OCI-LY1 (cell line): ENCODE measurements around the gene THAP4.
"Not testable (repeated sequence)": the region's sequence is repeated elsewhere in the genome, so short reads cannot be mapped to it uniquely, and the experiment has no call there.

ENCODE experiments used
- H2AFZ ChIP-seq: fragments of 200-600 bp; sonication (generic), shearing (Covaris generic); 2 replicates; pipeline ENCODE4 v1.6.0; 2014; ENCODE audit warnings: antibody characterized with exemption, mild to moderate bottlenecking, low read length
- H3F3A ChIP-seq: fragments of 200-600 bp; sonication (generic), shearing (Covaris generic); 2 replicates; pipeline ENCODE4 v1.6.0; 2014; ENCODE audit warnings: mild to moderate bottlenecking, antibody characterized with exemption, low read length, moderate library complexity; ENCODE audit not compliant: insufficient read depth
- H3K27ac ChIP-seq: fragments of 200-600 bp; sonication (generic); 2 replicates; pipeline ENCODE4 v1.5.1; 2014; ENCODE audit warnings: low read length, mixed run types, mild to moderate bottlenecking, low read depth; ENCODE audit not compliant: poor library complexity, severe bottlenecking
- H3K27me3 ChIP-seq: fragments of 200-600 bp; sonication (generic); 2 replicates; pipeline ENCODE4 v1.6.0; 2014; ENCODE audit warnings: antibody characterized with exemption, mild to moderate bottlenecking, low read length, moderate library complexity; ENCODE audit not compliant: insufficient read depth
- H3K36me3 ChIP-seq: fragments of 200-600 bp; sonication (generic); 2 replicates; pipeline ENCODE4 v1.6.1; 2014; ENCODE audit warnings: mild to moderate bottlenecking, antibody characterized with exemption, low read length, moderate library complexity, mixed read lengths; ENCODE audit not compliant: insufficient read depth
- H3K4me1 ChIP-seq: fragments of 200-600 bp; sonication (generic); 2 replicates; pipeline ENCODE4 v1.5.1; 2014; ENCODE audit warnings: mild to moderate bottlenecking, low read length, moderate library complexity; ENCODE audit not compliant: insufficient read depth, severe bottlenecking
- H3K4me2 ChIP-seq: fragments of 200-600 bp; sonication (generic), shearing (Covaris generic); 2 replicates; pipeline ENCODE4 v1.6.1; 2014; ENCODE audit warnings: low read length
- H3K4me3 ChIP-seq: fragments of 200-600 bp; sonication (generic); 2 replicates; pipeline ENCODE4 v1.5.1; 2014; ENCODE audit warnings: low read length, low read depth, mild to moderate bottlenecking, mixed read lengths; ENCODE audit not compliant: poor library complexity, severe bottlenecking
- H3K79me2 ChIP-seq: fragments of 200-600 bp; shearing (Covaris generic); 2 replicates; pipeline ENCODE4 v1.6.1; 2016; ENCODE audit warnings: mixed run types, low read length, mixed read lengths; ENCODE audit not compliant: insufficient read depth
- H3K9ac ChIP-seq: fragments of 200-600 bp; sonication (generic), shearing (Covaris generic); 2 replicates; pipeline ENCODE4 v1.6.1; 2014; ENCODE audit warnings: mild to moderate bottlenecking, low read length, mixed read lengths
- H3K9me2 ChIP-seq: fragments of 200-600 bp; sonication (generic), shearing (Covaris generic); 2 replicates; pipeline ENCODE4 v1.6.1; 2014; ENCODE audit warnings: low read depth, mild to moderate bottlenecking, low read length, mixed read lengths
- H3K9me3 ChIP-seq: fragments of 200-600 bp; shearing (Covaris generic); 2 replicates; pipeline ENCODE4 v1.6.1; 2014; ENCODE audit warnings: low read length, mixed read lengths
- H4K20me1 ChIP-seq: fragments of 200-600 bp; sonication (generic), shearing (Covaris generic); 2 replicates; pipeline ENCODE4 v1.6.0; 2016; ENCODE audit warnings: mild to moderate bottlenecking, low read length; ENCODE audit not compliant: insufficient read depth
- CTCF ChIP-seq: fragments of 200-600 bp; sonication (generic), shearing (Covaris generic); IDR thresholded peaks from 2 replicates; pipeline ENCODE4 v1.5.1; 2017; ENCODE audit warnings: mild to moderate bottlenecking, antibody characterized with exemption, low read length, moderate library complexity, mixed read lengths
- EZH2 ChIP-seq: fragments of 200-600 bp; sonication (generic), shearing (Covaris generic); IDR thresholded peaks from 2 replicates; pipeline ENCODE4 v1.8.0; 2017; ENCODE audit warnings: borderline replicate concordance, mixed run types, mild to moderate bottlenecking, antibody characterized with exemption, low read length, moderate library complexity, mixed read lengths

THAP4 gene

GRCh38 chr2:241573741-241574140 is 63.2 kb downstream of the THAP4 start:
- H3F3A ChIP-seq, result no peaks in the 10 kb centered on the region
- no peak overlapping the region for H3K4me3 ChIP-seq
- no peak overlapping the region for H3K9ac ChIP-seq
- H4K20me1 ChIP-seq, result no peaks in the 10 kb centered on the region
- no peaks in the 10 kb centered on the region for H3K4me1 ChIP-seq
- no peaks in the 10 kb centered on the region for H3K9me2 ChIP-seq
- no peaks in the 10 kb centered on the region for H3K9me3 ChIP-seq
- no peak for TF ChIP-seq CTCF
- TF ChIP-seq EZH2, result no peak
- no peak overlapping the region for H3K27ac ChIP-seq
- H2AFZ ChIP-seq, result no peak overlapping the region
- no peaks in the 10 kb centered on the region; the same call in 1 of the 2 replicates for H3K36me3 ChIP-seq
- no peaks in the 10 kb centered on the region for H3K27me3 ChIP-seq
- no peaks in the 10 kb centered on the region for H3K79me2 ChIP-seq
- no peak overlapping the region for H3K4me2 ChIP-seq

DNA sequence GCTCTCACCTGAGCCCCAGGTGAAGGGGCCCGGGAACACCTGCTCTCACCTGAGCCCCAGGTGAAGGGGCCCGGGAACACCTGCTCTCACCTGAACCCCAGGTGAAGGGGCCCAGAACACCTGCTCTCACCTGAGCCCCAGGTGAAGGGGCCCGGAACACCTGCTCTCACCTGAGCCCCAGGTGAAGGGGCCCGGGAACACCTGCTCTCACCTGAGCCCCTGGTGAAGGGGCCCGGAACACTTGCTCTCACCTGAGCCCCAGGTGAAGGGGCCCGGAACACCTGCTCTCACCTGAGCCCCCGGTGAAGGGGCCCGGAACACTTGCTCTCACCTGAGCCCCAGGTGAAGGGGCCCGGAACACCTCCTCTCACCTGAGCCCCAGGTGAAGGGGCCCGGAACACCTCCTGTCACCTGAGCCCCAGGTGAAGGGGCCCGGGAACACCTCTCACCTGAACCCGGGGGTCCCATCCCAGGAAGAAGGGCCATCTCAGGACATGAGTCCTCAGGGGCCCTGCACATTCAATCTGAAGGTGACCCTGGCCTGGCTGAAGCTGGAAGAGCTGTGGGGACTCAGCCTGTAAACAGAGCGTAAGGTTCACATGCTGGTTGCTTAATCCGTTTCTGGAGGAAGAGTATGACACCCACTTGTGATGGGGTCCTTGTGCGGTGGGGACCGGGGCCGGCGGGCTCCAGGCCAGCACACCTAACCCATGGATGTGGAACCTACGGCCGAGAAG is 63.9 kb downstream of the THAP4 start:
- H3K79me2 ChIP-seq, H3K4me3 ChIP-seq, H3F3A ChIP-seq, H3K4me1 ChIP-seq, H3K36me3 ChIP-seq, H4K20me1 ChIP-seq, H3K9me3 ChIP-seq, H3K27me3 ChIP-seq, H3K4me2 ChIP-seq, H3K9ac ChIP-seq, H3K9me2 ChIP-seq, H3K27ac ChIP-seq, H2AFZ ChIP-seq: not testable (repeated sequence)

- TF ChIP-seq CTCF, result no peak
- no peak for TF ChIP-seq EZH2
- H3K9me2 ChIP-seq, result no peaks in the 10 kb centered on the region
- H3K27me3 ChIP-seq, result no peaks in the 10 kb centered on the region
These were observed 64.9 kb downstream of the THAP4 start for GRCh38 chr2:241571821-241572620.

More at GRCh38 chr2:241571821-241572620, 64.9 kb downstream of the THAP4 start:
- H3K9me3 ChIP-seq, result no peaks in the 10 kb centered on the region
- no peaks in the 10 kb centered on the region for H4K20me1 ChIP-seq
- no peak overlapping the region for H3K4me3 ChIP-seq
- H3K27ac ChIP-seq, result no peak overlapping the region
- no peaks in the 10 kb centered on the region for H3F3A ChIP-seq
- H3K9ac ChIP-seq, result no peak overlapping the region
- no peak overlapping the region for H2AFZ ChIP-seq
- no peak overlapping the region for H3K4me2 ChIP-seq
- no peaks in the 10 kb centered on the region for H3K79me2 ChIP-seq
- no peaks in the 10 kb centered on the region for H3K4me1 ChIP-seq
- H3K36me3 ChIP-seq, result no peaks in the 10 kb centered on the region
